OCI-LY7 (cell line): ENCODE data around the gene NCKAP1. TPM values are rescaled to one million over a fixed set of nuclear protein-coding genes. Genes with fewer than 3 reads are reported as not detected.

Experiments used
- BruUV-seq: library from RNA; stranded (reverse); fragments of 400-500 nt; replicated peaks from 2 replicates; lab custom pipeline; 2021; lab: Mats Ljungman, UMichigan
- CTCF ChIA-PET: fragments of 300-600 bp; sonication (Branson Sonifier 250); formaldehyde crosslinking; loops from one replicate; lab custom pipeline; 2022; ENCODE audit warnings: antibody characterized with exemption; ENCODE audit not compliant: unreplicated experiment; lab: Charles Lee
- POLR2A ChIA-PET: fragments of 300-600 bp; sonication (Branson Sonifier 250); formaldehyde crosslinking; loops from one replicate; lab custom pipeline; 2022; ENCODE audit warnings: antibody characterized with exemption; lab: Charles Lee
- DNase-seq: peaks from one replicate; pipeline ENCODE4 v3.0.0-alpha.2; 2015; ENCODE audit warnings: low spot score
- H2AFZ ChIP-seq: fragments of 200-600 bp; sonication (generic), shearing (Covaris generic); 2 replicates; pipeline ENCODE4 v1.6.1; 2014; ENCODE audit warnings: mild to moderate bottlenecking, antibody characterized with exemption, low read length, moderate library complexity
- H3K27ac ChIP-seq: fragments of 200-600 bp; sonication (generic); 2 replicates; pipeline ENCODE4 v1.5.1; 2014; ENCODE audit warnings: mixed run types, low read depth, mild to moderate bottlenecking, moderate library complexity, low read length, inconsistent platforms; ENCODE audit not compliant: poor library complexity, severe bottlenecking
- H3K36me3 ChIP-seq: fragments of 200-600 bp; sonication (generic); 2 replicates; pipeline ENCODE4 v1.6.1; 2014; ENCODE audit warnings: mild to moderate bottlenecking, antibody characterized with exemption, low read length, moderate library complexity, mixed read lengths; ENCODE audit not compliant: insufficient read depth
- H3K4me1 ChIP-seq: fragments of 200-600 bp; sonication (generic); 2 replicates; pipeline ENCODE4 v1.5.1; 2014; ENCODE audit warnings: mild to moderate bottlenecking, low read length; ENCODE audit not compliant: insufficient read depth, poor library complexity, severe bottlenecking
- H3K4me2 ChIP-seq: fragments of 200-600 bp; sonication (generic); 2 replicates; pipeline ENCODE4 v1.6.1; 2014; ENCODE audit warnings: mild to moderate bottlenecking, low read length
- H3K4me3 ChIP-seq: fragments of 200-600 bp; sonication (generic); 2 replicates; pipeline ENCODE4 v1.5.1; 2014; ENCODE audit warnings: mild to moderate bottlenecking, low read depth, low read length; ENCODE audit not compliant: poor library complexity, severe bottlenecking
- H3K79me2 ChIP-seq: fragments of 200-600 bp; sonication (generic); 2 replicates; pipeline ENCODE4 v1.6.1; 2016; ENCODE audit warnings: low read depth, mild to moderate bottlenecking, low read length, moderate library complexity, mixed read lengths; ENCODE audit not compliant: insufficient read depth
- H3K9me2 ChIP-seq: fragments of 200-600 bp; sonication (generic); 2 replicates; pipeline ENCODE4 v1.6.1; 2016; ENCODE audit warnings: mild to moderate bottlenecking, low read length, mixed read lengths; ENCODE audit not compliant: insufficient read depth
- H3K9me3 ChIP-seq: fragments of 200-600 bp; sonication (generic); 2 replicates; pipeline ENCODE4 v1.6.1; 2014; ENCODE audit warnings: mild to moderate bottlenecking, mixed run types, low read length, mixed read lengths
- H4K20me1 ChIP-seq: fragments of 200-600 bp; sonication (generic); 2 replicates; pipeline ENCODE4 v1.6.1; 2014; ENCODE audit warnings: mild to moderate bottlenecking, antibody characterized with exemption, low read length, moderate library complexity, mixed read lengths; ENCODE audit not compliant: insufficient read depth
- CTCF ChIP-seq: fragments of 200-600 bp; sonication (generic); conservative IDR thresholded peaks from 2 replicates; pipeline ENCODE4 v1.5.1; 2014; ENCODE audit warnings: mild to moderate bottlenecking, antibody characterized with exemption, low read length, moderate library complexity, mixed read lengths
- EZH2phosphoT487 ChIP-seq: fragments of 200-600 bp; sonication (generic); IDR thresholded peaks from 2 replicates; pipeline ENCODE4 v1.6.1; 2018; ENCODE audit warnings: low read depth, borderline replicate concordance, mild to moderate bottlenecking, mixed run types, antibody characterized with exemption, low read length, moderate library complexity, mixed read lengths
- intact Hi-C: fragments of 100-400 bp; cut with micrococcal nuclease; formaldehyde crosslinking; loops from one replicate; pipeline ENCODE4 v1.10.0; 2022; ENCODE audit not compliant: unreplicated experiment
- total RNA-seq, 2 experiments: library from RNA; depleted of rRNA in 1 of 2; stranded (reverse); fragments of >200 nt in 1 of 2; shearing (Covaris generic) in 1 of 2; gene quantifications; 2 replicates each; pipeline ENCODE4 v1.2.3, GENCODE V29; 2014 to 2022

Gene NCKAP1
- total RNA-seq, 2 experiments from 2014 or later, result 0.06 to 0.55 TPM

GRCh38 chr2:182973441-182974352 is 64.6 kb downstream of the NCKAP1 start:
- Histone ChIP-seq H3K9me2 (no peaks in the 10 kb centered on the region), H3K36me3 (no peaks in the 10 kb centered on the region; the same call in 1 of the 2 replicates), H3K79me2 (no peaks in the 10 kb centered on the region), H3K4me3 (no peak overlapping the region), H3K27ac (peak overlapping the region; percentile 11), H2AFZ (peak overlapping the region; percentile 90), H3K4me2 (peak overlapping the region; percentile 16), H3K4me1 (peaks cover 52% of the 10 kb centered on the region), H4K20me1 (no peaks in the 10 kb centered on the region), H3K9me3 (peaks cover 15% of the 10 kb centered on the region)
- no peak for DNase-seq
- TF ChIP-seq EZH2phosphoT487 (no peak), CTCF (no peak)
- ChIA-PET POLR2A (interaction anchor here (0.6 to 1.3 kb wide), 5 partner anchors 97 to 900 kb away, joined by 3 to 8 read pairs (median 3); no protein-coding TSS in a partner anchor), CTCF (no interaction called here)
- intact Hi-C loops, result no loop called here
- no TSS peak for BruUV-seq

- TF ChIP-seq EZH2phosphoT487, result no peak
- no peak for TF ChIP-seq CTCF
- BruUV-seq, result no TSS peak
- DNase-seq, result no peak
- Histone ChIP-seq H3K4me2 (0 out of 2 replicates have a peak overlapping the region, but pooled peaks have one; percentile 15), H3K4me3 (no peak overlapping the region), H3K9me3 (peaks cover 15% of the 10 kb centered on the region), H3K9me2 (no peaks in the 10 kb centered on the region), H3K36me3 (no peaks in the 10 kb centered on the region; the same call in 1 of the 2 replicates), H3K27ac (peak overlapping the region; percentile 71), H3K79me2 (no peaks in the 10 kb centered on the region), H4K20me1 (no peaks in the 10 kb centered on the region), H2AFZ (peak overlapping the region; percentile 18; the same call in 1 of the 2 replicates), H3K4me1 (peaks cover 51% of the 10 kb centered on the region)
- ChIA-PET POLR2A (interaction anchor here (0.6 to 1.1 kb wide), 8 partner anchors 15 to 1736 kb away, joined by 3 to 7 read pairs (median 3); no protein-coding TSS in a partner anchor), CTCF (no interaction called here)
- intact Hi-C loops, result no loop called here
These were observed 65.7 kb downstream of the NCKAP1 start for GRCh38 chr2:182972548-182972942.
